PC-9 (cell line): ENCODE results near the gene AGTR1. TPM values are rescaled to one million over a fixed set of nuclear protein-coding genes. Genes with fewer than 3 reads are reported as not detected.

Source experiments
- BruUV-seq: library from RNA; stranded (reverse); fragments of 400-500 nt; replicated peaks from 2 replicates; lab custom pipeline; 2021; lab: Mats Ljungman, UMichigan
- CTCF ChIA-PET: fragments of 300-600 bp; sonication (Branson Sonifier 250); formaldehyde crosslinking; loops from one replicate; lab custom pipeline; 2022; ENCODE audit warnings: antibody characterized with exemption; lab: Charles Lee
- POLR2A ChIA-PET: fragments of 300-600 bp; sonication (Branson Sonifier 250); formaldehyde crosslinking; loops from one replicate; lab custom pipeline; 2022; ENCODE audit warnings: antibody characterized with exemption; ENCODE audit not compliant: unreplicated experiment; lab: Charles Lee
- DNase-seq, 2 experiments: peaks; one replicate each; pipeline versions ENCODE4 v3.0.0 to v3.0.0-alpha.2; 2015 to 2022; ENCODE audit warnings: mixed read lengths in 1 of 2
- H2AFZ ChIP-seq: fragments of 200-600 bp; sonication (generic); 2 replicates; pipeline ENCODE4 v1.8.1; 2017; ENCODE audit warnings: antibody characterized with exemption
- H3F3A ChIP-seq: fragments of 200-600 bp; sonication (generic); 2 replicates; pipeline ENCODE4 v1.8.1; 2017; ENCODE audit warnings: antibody characterized with exemption, mild to moderate bottlenecking, low read depth; ENCODE audit not compliant: insufficient read depth
- H3K27ac ChIP-seq: fragments of 200-600 bp; sonication (generic); 2 replicates; pipeline ENCODE4 v1.6.1; 2016; ENCODE audit warnings: mixed run types
- H3K27me3 ChIP-seq: fragments of 200-600 bp; sonication (generic); 2 replicates; pipeline ENCODE4 v1.6.1; 2016; ENCODE audit warnings: low read depth, mixed run types; ENCODE audit not compliant: insufficient read depth
- H3K36me3 ChIP-seq: fragments of 200-600 bp; sonication (generic); 2 replicates; pipeline ENCODE4 v1.6.1; 2016; ENCODE audit warnings: low read depth, mixed run types
- H3K4me1 ChIP-seq: fragments of 200-600 bp; sonication (generic); replicated peaks from 2 replicates; pipeline ENCODE4 v1.6.1; 2016; ENCODE audit warnings: mixed run types; ENCODE audit not compliant: insufficient read depth
- H3K4me2 ChIP-seq: fragments of 200-600 bp; sonication (generic); 2 replicates; pipeline ENCODE4 v1.6.1; 2017; ENCODE audit warnings: mixed run types
- H3K4me3 ChIP-seq: fragments of 200-600 bp; sonication (generic); 2 replicates; pipeline ENCODE4 v1.6.1; 2016; ENCODE audit warnings: mixed run types
- H3K79me2 ChIP-seq: fragments of 200-600 bp; sonication (generic); 2 replicates; pipeline ENCODE4 v1.6.1; 2017; ENCODE audit warnings: low read depth, mixed run types
- H3K9me2 ChIP-seq: fragments of 200-600 bp; sonication (generic); 2 replicates; pipeline ENCODE4 v1.8.1; 2017; ENCODE audit warnings: mild to moderate bottlenecking; ENCODE audit not compliant: insufficient read depth
- H3K9me3 ChIP-seq: fragments of 200-600 bp; sonication (generic); 2 replicates; pipeline ENCODE4 v1.8.1; 2016; ENCODE audit warnings: low read depth; ENCODE audit not compliant: insufficient read depth
- H4K20me1 ChIP-seq: fragments of 200-600 bp; sonication (generic); 2 replicates; pipeline ENCODE4 v1.8.1; 2017; ENCODE audit not compliant: insufficient read depth
- CTCF ChIP-seq: fragments of 200-600 bp; sonication (generic); conservative IDR thresholded peaks from 2 replicates; pipeline ENCODE4 v1.6.1; 2017; ENCODE audit warnings: mixed run types, antibody characterized with exemption, mild to moderate bottlenecking, moderate library complexity
- EZH2 ChIP-seq: fragments of 200-600 bp; sonication (generic); IDR thresholded peaks from 2 replicates; pipeline ENCODE4 v1.8.0; 2017; ENCODE audit warnings: antibody characterized with exemption, low read depth
- intact Hi-C: fragments of 100-400 bp; cut with micrococcal nuclease; formaldehyde crosslinking; loops from one replicate; pipeline ENCODE4 v1.10.0; 2022; ENCODE audit not compliant: unreplicated experiment
- total RNA-seq: library from RNA; stranded (reverse); gene quantifications from 2 replicates; pipeline ENCODE4 v1.2.3, GENCODE V29; 2021

Gene AGTR1
- total RNA-seq, 1 experiment from 2014 or later, result not detected

DNA sequence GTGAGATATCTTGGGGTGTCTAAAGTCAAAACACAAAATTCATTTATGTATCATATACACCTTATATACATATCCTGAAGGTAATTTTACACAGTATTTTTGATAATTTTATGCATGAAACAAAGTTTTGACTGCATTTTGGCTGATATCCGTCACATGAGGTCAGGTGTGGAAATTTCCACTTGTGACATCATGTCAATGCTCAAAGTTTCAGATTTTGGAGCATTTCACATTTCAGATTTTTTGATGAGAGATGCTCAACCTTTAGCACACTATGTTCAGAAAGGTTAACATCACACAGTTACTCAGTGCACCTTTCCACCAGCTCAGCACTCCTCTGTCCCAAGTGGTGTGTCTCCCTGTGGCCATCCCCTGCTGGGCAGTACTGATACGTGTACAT is 92.2 kb downstream of the AGTR1 start:
- Histone ChIP-seq H3K9me3 (no peaks in the 10 kb centered on the region), H3K27me3 (no peaks in the 10 kb centered on the region), H3K79me2 (no peaks in the 10 kb centered on the region), H2AFZ (no peak overlapping the region), H3F3A (no peaks in the 10 kb centered on the region), H3K4me1 (peaks cover 11% of the 10 kb centered on the region), H3K36me3 (no peaks in the 10 kb centered on the region), H3K9me2 (no peaks in the 10 kb centered on the region; the same call in 1 of the 2 replicates), H3K4me2 (no peak overlapping the region), H3K27ac (no peak overlapping the region), H4K20me1 (no peaks in the 10 kb centered on the region), H3K4me3 (no peak overlapping the region)
- DNase-seq, result no peak
- BruUV-seq, result no TSS peak
- POLR2A ChIA-PET, result no interaction called here
- intact Hi-C loops, result no loop called here
- TF ChIP-seq CTCF, result no peak
- no peak for TF ChIP-seq EZH2
- CTCF ChIA-PET, result no interaction called here

GRCh38 chr3:148790370-148790769 is 92.7 kb downstream of the AGTR1 start:
- Histone ChIP-seq H3K4me3 (no peak overlapping the region), H3F3A (no peaks in the 10 kb centered on the region), H3K79me2 (no peaks in the 10 kb centered on the region), H3K4me1 (peaks cover 12% of the 10 kb centered on the region), H3K36me3 (no peaks in the 10 kb centered on the region), H3K9me2 (no peaks in the 10 kb centered on the region; the same call in 1 of the 2 replicates), H3K9me3 (no peaks in the 10 kb centered on the region), H2AFZ (no peak overlapping the region), H3K4me2 (no peak overlapping the region), H4K20me1 (no peaks in the 10 kb centered on the region), H3K27me3 (no peaks in the 10 kb centered on the region), H3K27ac (no peak overlapping the region)
- ChIA-PET CTCF (no interaction called here), POLR2A (no interaction called here)
- intact Hi-C loops, result no loop called here
- TF ChIP-seq EZH2 (no peak), CTCF (no peak)
- no TSS peak for BruUV-seq
- no peak for DNase-seq

GRCh38 chr3:148790851-148791735 is 93.4 kb downstream of the AGTR1 start:
- POLR2A ChIA-PET, result no interaction called here

More at GRCh38 chr3:148790851-148791735, 93.4 kb downstream of the AGTR1 start:
- CTCF ChIA-PET, result no interaction called here
- Histone ChIP-seq H4K20me1 (no peaks in the 10 kb centered on the region), H3K79me2 (no peaks in the 10 kb centered on the region), H3K27ac (no peak overlapping the region), H3K4me1 (peaks cover 12% of the 10 kb centered on the region), H3K27me3 (no peaks in the 10 kb centered on the region), H3K4me2 (no peak overlapping the region), H2AFZ (no peak overlapping the region), H3K9me2 (no peaks in the 10 kb centered on the region; the same call in 1 of the 2 replicates), H3K4me3 (no peak overlapping the region), H3K9me3 (no peaks in the 10 kb centered on the region), H3F3A (no peaks in the 10 kb centered on the region), H3K36me3 (no peaks in the 10 kb centered on the region)
- TF ChIP-seq EZH2, result no peak
- no peak for TF ChIP-seq CTCF
- DNase-seq, result no peak
- no TSS peak for BruUV-seq
- intact Hi-C loops, result no loop called here
